Breast epithelium (tissue), 4 donors: ENCODE results near the gene E2F4. TPM values are rescaled to one million over a fixed set of nuclear protein-coding genes. Genes with fewer than 3 reads are reported as not detected.

Experiments used
- DNase-seq, 2 donors: peaks; one replicate each; pipeline ENCODE4 v3.0.0-alpha.2; 2019; ENCODE audit warnings: low spot score in 2 of 2
- H3K27ac ChIP-seq, 2 donors: fragments of 200-600 bp; sonication (generic) in 1 of 2; one replicate each; pipeline ENCODE4 v1.5.1; 2016 to 2019; ENCODE audit warnings: mild to moderate bottlenecking in 1 of 2
- H3K27me3 ChIP-seq, 2 donors: fragments of 200-600 bp; sonication (generic) in 1 of 2; one replicate each; pipeline versions ENCODE4 v1.5.1 to v1.6.0; 2017 to 2019; ENCODE audit warnings: control low read depth in 1 of 2, mild to moderate bottlenecking in 1 of 2
- H3K36me3 ChIP-seq: fragments of 200-600 bp; one replicate; pipeline ENCODE4 v1.5.1; 2019
- H3K4me1 ChIP-seq, 2 donors: fragments of 200-600 bp; sonication (generic); one replicate each; pipeline ENCODE4 v1.5.1; 2016 to 2019; ENCODE audit warnings: control low read depth in 1 of 2
- H3K4me3 ChIP-seq, 3 donors: fragments of 200-600 bp; sonication (generic); 1 replicate in 2 of 3; 2 replicates in 1 of 3; pipeline ENCODE4 v1.5.1; 2016 to 2019; ENCODE audit warnings: mild to moderate bottlenecking in 3 of 3, moderate library complexity in 2 of 3
- H3K9me3 ChIP-seq, 2 donors: fragments of 200-600 bp; sonication (generic) in 1 of 2; one replicate each; pipeline ENCODE4 v1.5.1; 2016 to 2019; ENCODE audit warnings: control low read depth in 1 of 2
- POLR2A ChIP-seq: fragments of 450-650 bp; IDR thresholded peaks from one replicate; pipeline ENCODE4 v1.6.1; 2016; ENCODE audit warnings: antibody characterized with exemption, mild to moderate bottlenecking, moderate library complexity
- POLR2AphosphoS5 ChIP-seq, 3 donors: sonication (generic); formaldehyde crosslinking; IDR thresholded peaks; one replicate each; pipeline ENCODE4 v1.6.1; 2017; ENCODE audit warnings: antibody characterized with exemption in 3 of 3
- intact Hi-C: fragments of 100-400 bp; cut with DNase I; formaldehyde crosslinking; loops from one replicate; pipeline ENCODE4 v1.15.1; 2023; ENCODE audit warnings: low total_unique reads
- total RNA-seq, 3 donors: library from RNA; depleted of rRNA; stranded (reverse); fragments of >200 nt; gene quantifications; one replicate each; pipeline ENCODE4 v1.1.0, GENCODE V29; 2016
- TF ChIP-seq, protein P1 (sequence below), 3 donors: fragments of 450-650 bp; IDR thresholded peaks; one replicate each; pipeline ENCODE4 v1.5.1; 2016 to 2017; ENCODE audit warnings: antibody characterized with exemption in 3 of 3, mild to moderate bottlenecking in 3 of 3, moderate library complexity in 3 of 3

The E2F4 gene
- total RNA-seq, 3 donors from 2014 or later: 74.1 to 86.9 (median 76.1) TPM

DNA sequence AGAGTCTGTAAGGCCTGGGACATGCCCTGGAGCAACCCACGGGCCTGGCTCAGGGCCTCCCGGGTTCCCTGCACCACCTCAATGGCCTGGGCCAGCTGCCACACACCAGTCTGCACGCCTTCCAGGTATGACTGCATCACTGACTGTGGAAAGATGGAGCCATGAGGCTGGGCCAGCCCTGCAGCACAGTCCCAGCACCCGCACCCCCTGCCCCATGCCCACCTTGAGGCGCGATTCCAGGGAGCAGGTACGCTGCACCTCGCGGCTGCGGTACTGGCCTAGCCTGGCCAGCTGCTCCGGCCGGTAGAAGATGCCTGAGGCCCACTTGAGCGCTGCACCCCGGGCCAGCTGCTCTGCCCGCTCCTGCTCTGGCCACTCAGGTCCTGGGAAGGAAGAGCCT lies 3.2 kb upstream of the E2F4 start:
- Histone ChIP-seq H3K9me3 (no peaks in the 10 kb centered on the region), H3K27ac (no peak overlapping the region), H3K4me1 (peaks cover 13 to 22% of the 10 kb centered on the region in 2 donors), H3K27me3 (no peaks in the 10 kb centered on the region), H3K4me3 (no peak overlapping the region), H3K36me3 (no peaks in the 10 kb centered on the region)
- no peak for DNase-seq
- TF ChIP-seq POLR2A (no peak), POLR2AphosphoS5 (IDR thresholded peaks at IDR 0.05) (no peak)
- TF ChIP-seq, protein P1, sequence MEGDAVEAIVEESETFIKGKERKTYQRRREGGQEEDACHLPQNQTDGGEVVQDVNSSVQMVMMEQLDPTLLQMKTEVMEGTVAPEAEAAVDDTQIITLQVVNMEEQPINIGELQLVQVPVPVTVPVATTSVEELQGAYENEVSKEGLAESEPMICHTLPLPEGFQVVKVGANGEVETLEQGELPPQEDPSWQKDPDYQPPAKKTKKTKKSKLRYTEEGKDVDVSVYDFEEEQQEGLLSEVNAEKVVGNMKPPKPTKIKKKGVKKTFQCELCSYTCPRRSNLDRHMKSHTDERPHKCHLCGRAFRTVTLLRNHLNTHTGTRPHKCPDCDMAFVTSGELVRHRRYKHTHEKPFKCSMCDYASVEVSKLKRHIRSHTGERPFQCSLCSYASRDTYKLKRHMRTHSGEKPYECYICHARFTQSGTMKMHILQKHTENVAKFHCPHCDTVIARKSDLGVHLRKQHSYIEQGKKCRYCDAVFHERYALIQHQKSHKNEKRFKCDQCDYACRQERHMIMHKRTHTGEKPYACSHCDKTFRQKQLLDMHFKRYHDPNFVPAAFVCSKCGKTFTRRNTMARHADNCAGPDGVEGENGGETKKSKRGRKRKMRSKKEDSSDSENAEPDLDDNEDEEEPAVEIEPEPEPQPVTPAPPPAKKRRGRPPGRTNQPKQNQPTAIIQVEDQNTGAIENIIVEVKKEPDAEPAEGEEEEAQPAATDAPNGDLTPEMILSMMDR (IDR thresholded peaks at IDR 0.05): no peak
- intact Hi-C loops: no loop called here

DNA sequence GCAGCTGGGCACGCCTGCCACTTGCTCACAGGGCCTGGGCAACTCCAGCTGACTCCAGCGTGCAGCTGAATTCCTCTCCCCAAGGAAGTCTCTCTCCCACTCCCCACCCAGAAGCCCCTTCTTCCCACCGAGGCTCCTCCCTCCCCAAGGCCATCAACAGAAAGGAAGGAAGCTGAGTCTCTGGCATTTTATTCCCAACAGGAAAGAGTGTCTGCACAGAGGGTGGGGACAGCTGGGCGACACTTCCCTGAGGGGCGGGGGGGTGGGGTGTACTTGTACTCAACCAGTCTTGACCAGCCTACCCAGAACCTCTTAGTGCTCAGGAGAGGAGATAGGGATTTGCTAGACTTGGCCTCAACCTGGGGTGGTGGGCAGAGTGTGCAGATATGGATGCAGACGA lies 1.9 kb upstream of the E2F4 start, which contains the start of gene EXOC3L1:
Gene EXOC3L1, minus strand, starts transcription at position 96 of the 400 bp plus-strand sequence. CDS start 460 bp downstream, outside the sequence.
- no peak for DNase-seq
- H3K4me3 ChIP-seq: peak within 1 kb of the TSS in 1 of 3 donors; percentile 39
- TF ChIP-seq POLR2AphosphoS5 (IDR thresholded peaks at IDR 0.05): no peak
- no peak for TF ChIP-seq POLR2A
- TF ChIP-seq, protein P1 (IDR thresholded peaks at IDR 0.05): no peak
- no peak within 1 kb of the TSS for H3K27ac ChIP-seq
- no peaks in the 10 kb centered on the region for H3K36me3 ChIP-seq
- no peaks in the 10 kb centered on the region for H3K27me3 ChIP-seq
- H3K4me1 ChIP-seq: peaks cover 9 to 17% of the 10 kb centered on the region in 2 donors
- no peaks in the 10 kb centered on the region for H3K9me3 ChIP-seq
- intact Hi-C loops: no loop called here

DNA sequence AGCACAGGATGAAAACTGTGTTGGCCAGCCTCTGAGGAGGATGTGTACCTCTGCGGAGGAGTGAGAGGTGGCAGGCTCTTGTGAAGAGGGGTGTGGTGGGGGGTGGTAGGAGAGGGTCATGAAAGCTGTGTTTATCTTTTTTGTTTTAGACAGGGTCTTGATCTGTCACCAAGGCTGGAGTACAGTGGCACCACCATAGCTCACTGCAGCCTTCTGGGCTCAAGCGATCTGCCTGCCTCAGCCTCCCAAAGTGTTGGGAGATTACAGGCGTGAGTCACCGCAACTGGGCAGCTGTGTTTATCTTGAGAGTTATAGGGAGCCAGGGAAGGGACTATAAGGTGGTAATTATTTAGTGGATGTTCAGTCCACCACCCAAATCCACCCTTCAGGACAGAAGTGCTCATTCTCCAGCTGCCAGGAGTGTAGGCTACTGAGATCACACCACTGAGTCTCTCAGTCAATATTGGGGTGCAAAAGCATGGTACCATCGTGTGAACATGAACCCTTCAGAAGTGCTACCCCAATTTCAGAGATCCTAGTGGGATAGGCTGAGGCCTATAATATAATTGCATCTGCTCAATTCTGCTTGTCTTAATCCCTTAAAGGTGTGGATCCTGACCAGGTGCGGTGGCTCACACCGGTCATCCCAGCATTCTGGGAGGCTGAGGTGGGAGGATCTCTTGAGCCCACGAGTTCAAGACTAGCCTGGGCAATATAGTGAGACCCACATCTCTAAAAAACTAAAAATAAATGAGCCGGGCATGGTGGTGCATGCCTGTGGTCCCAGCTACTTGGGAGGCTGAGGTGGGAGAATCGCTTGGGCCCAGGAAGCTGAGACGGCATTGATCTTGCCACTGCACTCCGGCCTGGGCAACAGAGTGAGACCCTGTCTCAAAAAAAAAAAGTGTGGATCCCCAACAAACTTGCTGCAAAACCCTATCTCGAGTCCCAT lies 1.2 kb upstream of the E2F4 start:
- intact Hi-C loops: no loop called here
- Histone ChIP-seq H3K4me1 (peaks cover 6 to 15% of the 10 kb centered on the region in 2 donors), H3K9me3 (no peaks in the 10 kb centered on the region), H3K4me3 (no peak overlapping the region), H3K27ac (no peak overlapping the region), H3K27me3 (no peaks in the 10 kb centered on the region), H3K36me3 (no peaks in the 10 kb centered on the region)
- no peak for TF ChIP-seq POLR2A
- TF ChIP-seq, protein P1 (IDR thresholded peaks at IDR 0.05): no peak
- TF ChIP-seq POLR2AphosphoS5 (IDR thresholded peaks at IDR 0.05): no peak
- no peak for DNase-seq

DNA sequence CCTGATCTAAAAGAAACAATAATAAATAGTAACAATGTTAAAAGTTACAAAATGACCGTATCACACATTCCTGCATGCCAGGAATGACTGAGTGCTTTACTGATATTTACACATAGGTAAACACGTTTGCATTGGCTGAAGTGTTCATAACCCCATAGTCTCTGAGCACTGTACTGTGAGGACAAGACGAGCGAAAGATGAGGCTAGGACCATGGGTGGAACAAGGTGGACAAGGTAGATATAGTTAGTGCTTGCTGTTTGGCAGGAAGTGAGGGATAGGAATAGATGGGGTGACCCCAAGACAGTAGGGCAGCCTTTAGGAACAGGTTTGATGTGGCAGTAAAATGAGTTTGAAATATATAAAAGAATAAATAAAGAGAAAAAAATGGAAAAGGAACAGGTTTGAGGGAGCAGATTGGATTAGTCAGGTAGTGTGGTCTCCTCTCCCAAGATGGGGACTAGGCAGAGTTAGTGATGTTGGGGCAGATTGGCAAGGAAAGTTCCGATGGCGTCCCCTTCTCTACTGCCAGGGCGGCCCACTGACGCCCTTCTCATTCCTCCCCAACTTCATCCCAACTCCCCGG lies 452 bp upstream of the E2F4 start:
- intact Hi-C loops: no loop called here
- TF ChIP-seq POLR2A (no peak), POLR2AphosphoS5 (IDR thresholded peaks at IDR 0.05) (no peak)
- TF ChIP-seq, protein P1 (IDR thresholded peaks at IDR 0.05): no peak
- Histone ChIP-seq H3K27me3 (no peaks in the 10 kb centered on the region), H3K36me3 (no peaks in the 10 kb centered on the region), H3K4me3 (peak overlapping the region in 2 of 3 donors; percentile 85 to 93), H3K9me3 (no peaks in the 10 kb centered on the region), H3K4me1 (peaks cover 5 to 15% of the 10 kb centered on the region in 2 donors), H3K27ac (no peak overlapping the region)
- DNase-seq: no peak
